HCT116 (cell line): ENCODE data around the gene EPS8.

Source experiments
- POLR2A ChIP-seq: IDR thresholded peaks from 2 replicates; pipeline ENCODE4 v1.7.0; 2011; ENCODE audit warnings: borderline replicate concordance; ENCODE audit not compliant: insufficient read depth, insufficient read length; ENCODE audit errors: extremely low read depth
- TF ChIP-seq, protein P1 (sequence below), 3 experiments: fragments of 200-600 bp in 1 of 3; sonication (generic) in 1 of 3; IDR thresholded peaks in 2 of 3; conservative IDR thresholded peaks in 1 of 3; 2 replicates each; pipeline ENCODE4 v1.5.1; 2012 to 2017; ENCODE audit warnings: low read depth in 2 of 3, low read length in 2 of 3, antibody characterized with exemption in 1 of 3, borderline replicate concordance in 1 of 3, control low read depth in 1 of 3, mild to moderate bottlenecking in 1 of 3, mixed read lengths in 1 of 3, mixed run types in 1 of 3, moderate library complexity in 1 of 3; ENCODE audit not compliant: insufficient read depth in 1 of 3

- no peak for TF ChIP-seq POLR2A
- TF ChIP-seq, protein P1, sequence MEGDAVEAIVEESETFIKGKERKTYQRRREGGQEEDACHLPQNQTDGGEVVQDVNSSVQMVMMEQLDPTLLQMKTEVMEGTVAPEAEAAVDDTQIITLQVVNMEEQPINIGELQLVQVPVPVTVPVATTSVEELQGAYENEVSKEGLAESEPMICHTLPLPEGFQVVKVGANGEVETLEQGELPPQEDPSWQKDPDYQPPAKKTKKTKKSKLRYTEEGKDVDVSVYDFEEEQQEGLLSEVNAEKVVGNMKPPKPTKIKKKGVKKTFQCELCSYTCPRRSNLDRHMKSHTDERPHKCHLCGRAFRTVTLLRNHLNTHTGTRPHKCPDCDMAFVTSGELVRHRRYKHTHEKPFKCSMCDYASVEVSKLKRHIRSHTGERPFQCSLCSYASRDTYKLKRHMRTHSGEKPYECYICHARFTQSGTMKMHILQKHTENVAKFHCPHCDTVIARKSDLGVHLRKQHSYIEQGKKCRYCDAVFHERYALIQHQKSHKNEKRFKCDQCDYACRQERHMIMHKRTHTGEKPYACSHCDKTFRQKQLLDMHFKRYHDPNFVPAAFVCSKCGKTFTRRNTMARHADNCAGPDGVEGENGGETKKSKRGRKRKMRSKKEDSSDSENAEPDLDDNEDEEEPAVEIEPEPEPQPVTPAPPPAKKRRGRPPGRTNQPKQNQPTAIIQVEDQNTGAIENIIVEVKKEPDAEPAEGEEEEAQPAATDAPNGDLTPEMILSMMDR (IDR thresholded peaks at IDR 0.05 in 2 of 3, conservative IDR thresholded peaks at IDR 0.05 in 1 of 3; ENCODE audit: borderline replicate concordance in 1 of 3, insufficient read depth in 1 of 3, low read depth in 2 of 3, low read length in 2 of 3) = no peak
Observed at GRCh38 chr12:15608406-15608805, 180.8 kb downstream of the EPS8 start.
